BE2C (cell line): ENCODE results near the gene CYB5B.

Experiments
- DNase-seq: peaks from one replicate; pipeline ENCODE4 v3.0.0-alpha.2; 2020
- H3K27me3 ChIP-seq: fragments of 250-450 bp; sonication (Bioruptor Pico); 2 replicates; pipeline ENCODE4 v1.5.1; 2020; ENCODE audit warnings: mild to moderate bottlenecking
- H3K36me3 ChIP-seq: fragments of 250-450 bp; sonication (Bioruptor Pico); 2 replicates; pipeline ENCODE4 v1.5.1; 2020; ENCODE audit warnings: mild to moderate bottlenecking
- H3K4me1 ChIP-seq: fragments of 250-450 bp; sonication (Bioruptor Pico); 2 replicates; pipeline ENCODE4 v1.5.1; 2020
- H3K4me3 ChIP-seq: 2 replicates; pipeline ENCODE4 v1.5.1; 2011; ENCODE audit warnings: low read depth, low read length
- H3K9me3 ChIP-seq: fragments of 250-450 bp; sonication (Bioruptor Pico); 2 replicates; pipeline ENCODE4 v1.5.1; 2020
- CTCF ChIP-seq: IDR thresholded peaks from 2 replicates; pipeline ENCODE4 v1.5.1; 2012; ENCODE audit warnings: mild to moderate bottlenecking, low read depth, low read length

The CYB5B gene

DNA sequence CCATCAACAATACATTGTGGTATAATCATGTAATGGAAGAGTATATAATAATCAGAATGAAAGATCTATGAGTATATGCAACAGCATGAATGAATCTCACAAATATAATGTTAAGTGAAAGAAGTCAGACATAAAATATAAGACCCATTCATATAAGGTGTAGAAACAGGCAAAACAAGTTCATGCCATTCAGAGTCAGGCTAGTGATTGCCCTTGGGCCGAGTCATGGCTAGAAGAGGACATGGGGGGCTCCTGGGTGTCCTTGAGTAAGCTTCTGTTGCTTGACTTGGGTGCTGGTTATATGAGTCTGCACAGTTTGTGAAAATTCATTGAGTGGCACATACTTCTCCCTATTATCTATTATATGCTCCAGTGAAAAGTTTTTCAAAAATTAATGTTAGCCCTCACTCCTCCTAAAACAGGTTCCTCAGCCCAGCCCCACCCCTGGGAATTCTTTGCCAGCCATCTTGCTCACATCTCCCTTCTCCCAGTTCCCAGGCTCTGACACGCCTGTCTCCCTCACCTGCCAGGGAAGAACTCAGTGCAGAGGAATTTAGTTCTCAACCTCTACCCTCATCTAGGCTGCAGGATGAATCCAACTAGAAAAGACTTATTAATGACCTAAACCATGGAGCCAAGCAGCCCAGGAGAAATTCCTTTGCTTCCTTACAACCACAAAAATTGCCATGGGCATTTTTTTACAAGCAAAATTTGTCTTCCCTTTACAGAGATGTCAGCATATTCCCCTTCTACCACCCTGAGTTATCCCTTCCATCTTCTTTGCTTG is 89.0 kb downstream of the CYB5B start:
- no peak for TF ChIP-seq CTCF
- H3K4me1 ChIP-seq = no peaks in the 10 kb centered on the region
- no peaks in the 10 kb centered on the region for H3K36me3 ChIP-seq
- no peaks in the 10 kb centered on the region for H3K9me3 ChIP-seq
- no peak overlapping the region for H3K4me3 ChIP-seq
- no peaks in the 10 kb centered on the region for H3K27me3 ChIP-seq
- no peak for DNase-seq

GRCh38 chr16:69514356-69514755 is 89.9 kb downstream of the CYB5B start:
- no peak overlapping the region for H3K4me3 ChIP-seq
- no peak for TF ChIP-seq CTCF
- H3K9me3 ChIP-seq = no peaks in the 10 kb centered on the region
- no peaks in the 10 kb centered on the region for H3K4me1 ChIP-seq
- no peak for DNase-seq
- H3K36me3 ChIP-seq = no peaks in the 10 kb centered on the region
- H3K27me3 ChIP-seq = no peaks in the 10 kb centered on the region
